HG03139 (cell line): ENCODE data around the gene FMN1.
"Not testable (repeated sequence)": the region's sequence is repeated elsewhere in the genome, so short reads cannot be mapped to it uniquely, and the experiment has no call there.

Source experiments
- ATAC-seq: cut with Tn5 transposase; IDR thresholded peaks from one replicate; pipeline ENCODE4 v1.9.1; 2021; ENCODE audit not compliant: unreplicated experiment

The FMN1 gene

GRCh38 chr15:33098094-33099058 is 96.1 kb downstream of the FMN1 start:
- no peak for ATAC-seq

- ATAC-seq: no peak
Measured at GRCh38 chr15:33096134-33096533, 98.4 kb downstream of the FMN1 start.

- no peak for ATAC-seq
Measured at GRCh38 chr15:33095641-33096040, 98.9 kb downstream of the FMN1 start.

DNA sequence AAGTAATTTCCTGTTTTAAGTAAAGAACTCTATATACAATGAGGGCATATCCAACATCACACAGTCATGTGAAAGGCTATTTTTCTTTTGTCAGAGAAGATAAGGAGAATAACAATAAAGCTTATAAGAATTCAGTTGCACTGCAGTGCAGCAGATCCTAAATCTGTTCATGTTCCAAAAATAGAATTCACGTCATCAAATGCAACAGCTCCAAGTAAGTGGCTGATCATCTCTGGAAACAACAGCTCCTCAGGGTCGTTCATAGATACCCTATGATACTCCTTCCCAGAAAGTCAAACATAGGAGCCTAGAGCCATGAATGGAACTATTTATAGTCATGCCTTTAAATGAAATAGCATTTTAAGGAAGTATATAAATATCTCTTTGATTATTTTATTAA is 100.2 kb downstream of the FMN1 start:
- no peak for ATAC-seq

GRCh38 chr15:33093222-33093621 is 101.3 kb downstream of the FMN1 start:
- no peak for ATAC-seq

GRCh38 chr15:33091983-33092693 is 102.4 kb downstream of the FMN1 start:
- ATAC-seq: no peak

- ATAC-seq: no peak
Measured at GRCh38 chr15:33089878-33090757, 104.4 kb downstream of the FMN1 start.

GRCh38 chr15:33089165-33089877 is 105.2 kb downstream of the FMN1 start:
- no peak for ATAC-seq

DNA sequence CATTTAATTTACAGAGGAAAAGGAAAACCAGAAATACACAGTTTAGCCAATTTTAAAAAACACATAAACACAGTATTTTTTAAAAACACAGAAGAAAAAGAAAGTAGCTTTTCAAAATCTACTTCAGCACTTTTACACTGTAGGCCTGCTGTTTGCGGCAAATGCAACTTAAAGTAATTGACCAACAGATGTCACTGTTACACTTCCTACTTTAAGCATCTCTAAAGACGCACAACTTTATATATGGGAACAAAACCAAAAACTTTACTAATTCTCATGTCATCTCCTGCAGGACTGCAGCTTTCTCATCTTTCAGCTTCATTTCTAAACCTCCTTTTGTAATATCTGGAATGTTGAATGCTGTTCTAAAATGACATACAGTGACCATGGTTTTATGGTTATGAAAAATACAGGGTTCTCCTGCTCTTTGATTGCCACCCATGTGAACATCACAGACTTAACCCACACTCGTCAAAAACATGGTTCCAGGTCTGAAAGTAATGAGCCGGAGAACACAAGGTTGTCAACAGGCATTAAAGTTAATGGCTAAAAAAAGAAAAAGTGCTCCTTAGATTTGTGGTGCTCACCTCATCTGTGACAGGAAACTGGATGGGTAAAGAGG is 107.9 kb downstream of the FMN1 start:
- no peak for ATAC-seq

DNA sequence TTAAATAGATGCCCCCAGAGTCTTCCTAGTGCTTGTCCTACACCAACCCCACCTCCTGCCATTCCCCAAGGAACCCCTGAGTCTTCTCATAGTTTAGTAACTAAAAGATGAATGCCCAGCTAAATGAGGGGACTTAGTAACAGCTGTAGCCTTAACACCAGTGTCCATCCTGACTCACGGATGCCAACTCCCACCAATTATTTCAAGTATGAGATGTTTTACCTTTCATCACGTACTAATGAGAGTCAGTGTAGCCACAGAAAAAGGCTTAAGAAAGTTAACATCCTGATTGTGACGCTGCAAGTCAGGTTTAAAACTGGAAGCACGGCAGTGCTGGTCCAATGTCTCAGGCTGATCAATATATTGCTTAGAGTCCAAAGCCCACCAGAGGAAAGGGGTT is 109.9 kb downstream of the FMN1 start:
- no peak for ATAC-seq

DNA sequence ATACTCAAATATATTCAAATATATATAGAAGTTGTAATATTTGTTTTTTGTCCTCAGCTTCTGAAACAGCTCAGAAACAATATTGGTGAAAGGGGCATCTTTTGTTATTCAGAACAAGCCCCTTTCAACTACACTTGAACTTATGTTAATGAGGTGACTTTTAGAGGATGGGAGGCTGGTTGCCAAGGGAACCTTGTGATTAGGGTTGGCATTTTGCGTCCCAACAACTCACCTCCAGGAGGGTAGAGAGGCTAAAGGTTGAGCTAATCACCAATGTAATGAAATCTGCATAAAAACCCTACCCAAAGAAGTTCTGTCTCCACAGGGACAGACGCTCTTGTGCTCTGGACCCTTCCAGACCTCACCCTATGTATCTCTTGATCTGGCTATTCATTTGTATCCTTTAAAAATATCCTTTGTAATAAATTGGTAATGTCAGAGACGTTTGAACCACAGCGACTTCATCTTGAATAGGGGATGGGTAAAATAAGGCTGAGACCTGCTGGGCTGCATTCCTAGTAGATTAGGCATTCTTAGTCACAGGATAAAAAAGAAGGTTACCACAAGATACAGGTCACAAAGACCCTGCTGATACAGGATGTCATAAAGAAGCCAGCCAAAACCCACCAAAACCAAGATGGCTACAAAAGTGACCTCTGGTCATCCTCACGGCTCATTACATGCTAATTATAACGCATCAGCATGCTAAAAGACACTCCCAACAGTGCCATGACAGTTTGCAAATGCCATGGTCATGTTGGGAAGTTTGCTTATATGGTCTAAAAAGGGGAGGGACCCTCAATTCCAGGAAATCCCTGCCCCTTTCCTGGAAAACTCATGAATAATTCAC is 111.1 kb downstream of the FMN1 start:
- ATAC-seq: no peak

GRCh38 chr15:33080006-33080405 is 114.5 kb downstream of the FMN1 start:
- no peak for ATAC-seq

- ATAC-seq: no peak
Measured at GRCh38 chr15:33078607-33079006, 115.9 kb downstream of the FMN1 start.

GRCh38 chr15:33076937-33077336 is 117.6 kb downstream of the FMN1 start:
- ATAC-seq: no peak

DNA sequence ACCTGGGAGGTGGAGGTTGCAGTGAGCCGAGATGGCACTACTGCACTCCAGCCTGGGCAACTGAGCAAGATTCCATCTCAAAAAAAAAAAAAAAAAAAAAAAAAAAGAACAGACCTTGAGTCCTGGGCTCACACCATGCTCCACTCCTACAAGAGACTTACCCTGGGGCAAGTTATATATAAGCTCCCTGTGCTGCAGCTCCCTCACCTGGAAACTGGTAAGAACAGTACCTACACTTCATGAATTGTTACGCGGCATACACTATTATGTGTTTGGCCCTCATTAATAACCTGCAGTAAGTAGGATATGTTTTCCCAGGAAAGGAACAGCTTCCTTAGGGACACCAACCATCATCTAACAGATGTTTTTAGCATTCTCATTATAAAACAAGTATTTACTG is 119.6 kb downstream of the FMN1 start:
- ATAC-seq: no peak

DNA sequence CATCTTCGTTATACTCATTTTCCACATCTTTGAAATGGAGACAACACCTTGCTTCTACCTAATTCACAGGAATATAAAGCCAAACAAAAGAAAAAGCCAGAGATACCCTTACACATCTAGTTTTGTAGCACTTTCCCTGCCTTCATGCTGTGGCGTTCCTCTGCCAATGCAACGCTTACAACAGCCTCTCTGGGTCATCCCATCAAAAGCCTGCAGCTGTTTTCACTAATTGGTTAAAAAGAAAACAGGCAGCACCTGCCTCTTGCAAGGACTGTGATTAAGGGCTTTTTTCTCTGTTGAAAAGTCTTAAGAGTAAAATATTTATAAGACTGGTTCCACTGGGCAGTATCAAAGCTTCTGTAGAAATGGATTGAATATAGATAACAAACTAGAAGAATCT is 120.3 kb downstream of the FMN1 start:
- no peak for ATAC-seq

DNA sequence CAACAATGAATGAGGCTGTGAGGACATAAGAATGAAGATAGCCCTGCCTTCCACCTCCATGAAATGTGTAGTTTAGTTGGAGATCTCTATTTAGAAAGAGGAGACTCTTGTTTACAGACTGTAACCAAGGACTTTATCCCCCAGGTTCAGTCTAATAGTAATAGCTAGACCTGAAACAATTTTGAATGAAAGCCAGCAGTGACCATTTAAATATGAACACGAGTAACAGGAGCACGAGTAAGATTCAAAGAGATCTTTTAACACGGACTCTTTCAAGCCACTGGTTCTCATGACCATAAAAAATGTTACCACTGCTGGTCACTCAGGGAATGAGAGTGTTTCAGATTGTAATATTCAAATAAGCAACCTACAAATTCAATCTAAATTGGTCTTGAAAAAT is 123.1 kb downstream of the FMN1 start:
- no peak for ATAC-seq

GRCh38 chr15:33069903-33070302 is 124.6 kb downstream of the FMN1 start:
- not testable (repeated sequence) for ATAC-seq

- no peak for ATAC-seq
Measured at GRCh38 chr15:33069161-33069560, 125.4 kb downstream of the FMN1 start.
